ENCODE measurements around the gene ASXL3.

ASXL3 gene

DNA sequence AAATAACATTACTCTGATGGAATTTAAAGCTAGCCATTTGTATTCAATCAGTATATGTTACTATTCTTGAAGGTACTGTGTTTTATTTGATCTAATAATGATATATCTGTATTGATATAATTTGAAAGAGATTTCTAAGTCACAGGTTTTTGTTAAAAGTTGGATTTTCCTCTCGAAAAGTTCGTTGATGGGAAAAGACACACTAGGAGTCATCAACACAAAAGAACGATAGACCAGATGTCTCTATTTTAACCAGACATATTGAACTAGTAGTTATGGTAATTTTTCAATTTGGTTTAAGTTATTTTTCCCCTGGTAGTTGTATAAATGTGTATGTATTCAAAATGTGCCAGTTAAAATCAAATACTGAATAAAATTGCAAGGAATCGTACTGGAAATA, 2.5 kb downstream of the ASXL3 start:
- Histone ChIP-seq H3K4me3 (ENCODE audit: insufficient read depth, low read length, poor library complexity, severe bottlenecking) (no peak overlapping the region), H3K9me3 (ENCODE audit: insufficient read depth, low read length) (no peaks in the 10 kb centered on the region), H3K79me2 (ENCODE audit: insufficient read depth, low read length) (no peaks in the 10 kb centered on the region), H4K20me1 (ENCODE audit: low read depth, low read length) (no peaks in the 10 kb centered on the region), H3K9ac (ENCODE audit: low read length) (no peak overlapping the region), H3K27ac (ENCODE audit: low read depth, low read length) (no peak overlapping the region), H3K36me3 (ENCODE audit: low read length) (no peaks in the 10 kb centered on the region), H3K27me3 (ENCODE audit: low read length) (no peaks in the 10 kb centered on the region), H2AFZ (ENCODE audit: low read depth, low read length, severe bottlenecking) (no peak overlapping the region), H3K4me2 (ENCODE audit: low read depth, low read length, poor library complexity, severe bottlenecking) (no peak overlapping the region), H3F3A (ENCODE audit: insufficient read depth) (no peaks in the 10 kb centered on the region), H3K9me2 (replicated peaks; ENCODE audit: insufficient read depth, low read length) (no peaks in the 10 kb centered on the region)
- TF ChIP-seq EZH2phosphoT487 (conservative IDR thresholded peaks at IDR 0.05; ENCODE audit: low read length), result no peak
- TF ChIP-seq, protein P1, sequence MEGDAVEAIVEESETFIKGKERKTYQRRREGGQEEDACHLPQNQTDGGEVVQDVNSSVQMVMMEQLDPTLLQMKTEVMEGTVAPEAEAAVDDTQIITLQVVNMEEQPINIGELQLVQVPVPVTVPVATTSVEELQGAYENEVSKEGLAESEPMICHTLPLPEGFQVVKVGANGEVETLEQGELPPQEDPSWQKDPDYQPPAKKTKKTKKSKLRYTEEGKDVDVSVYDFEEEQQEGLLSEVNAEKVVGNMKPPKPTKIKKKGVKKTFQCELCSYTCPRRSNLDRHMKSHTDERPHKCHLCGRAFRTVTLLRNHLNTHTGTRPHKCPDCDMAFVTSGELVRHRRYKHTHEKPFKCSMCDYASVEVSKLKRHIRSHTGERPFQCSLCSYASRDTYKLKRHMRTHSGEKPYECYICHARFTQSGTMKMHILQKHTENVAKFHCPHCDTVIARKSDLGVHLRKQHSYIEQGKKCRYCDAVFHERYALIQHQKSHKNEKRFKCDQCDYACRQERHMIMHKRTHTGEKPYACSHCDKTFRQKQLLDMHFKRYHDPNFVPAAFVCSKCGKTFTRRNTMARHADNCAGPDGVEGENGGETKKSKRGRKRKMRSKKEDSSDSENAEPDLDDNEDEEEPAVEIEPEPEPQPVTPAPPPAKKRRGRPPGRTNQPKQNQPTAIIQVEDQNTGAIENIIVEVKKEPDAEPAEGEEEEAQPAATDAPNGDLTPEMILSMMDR (IDR thresholded peaks at IDR 0.05; ENCODE audit: insufficient read depth, low read length, poor library complexity, severe bottlenecking), result no peak

DNA sequence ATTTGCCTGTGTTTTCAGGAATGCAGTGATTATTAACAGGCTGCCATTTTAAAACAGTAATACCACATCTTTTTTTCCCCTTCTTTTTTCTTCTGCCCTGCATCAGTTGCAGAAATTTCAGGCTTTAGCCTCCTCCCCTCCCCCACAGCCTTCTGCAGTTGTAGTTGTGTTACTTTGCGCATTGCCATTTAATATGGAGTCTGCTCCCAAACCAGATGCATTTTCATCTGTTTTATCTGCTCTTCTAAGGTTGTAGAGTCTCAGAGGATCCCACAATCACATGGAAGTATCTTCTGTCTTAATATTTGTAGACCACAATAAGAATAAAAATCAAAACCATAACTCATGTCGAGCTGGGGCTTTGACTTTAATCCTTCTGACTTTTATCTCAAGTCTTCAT, 3.8 kb downstream of the ASXL3 start:
- no peaks in the 10 kb centered on the region for H3K9me2 ChIP-seq (replicated peaks; ENCODE audit: insufficient read depth, low read length)
- TF ChIP-seq, protein P1 (IDR thresholded peaks at IDR 0.05; ENCODE audit: insufficient read depth, low read length, poor library complexity, severe bottlenecking), result no peak
- TF ChIP-seq EZH2phosphoT487 (conservative IDR thresholded peaks at IDR 0.05; ENCODE audit: low read length), result no peak
- H4K20me1 ChIP-seq (ENCODE audit: low read depth, low read length), result no peaks in the 10 kb centered on the region
- H2AFZ ChIP-seq (ENCODE audit: low read depth, low read length, severe bottlenecking), result no peak overlapping the region
- no peaks in the 10 kb centered on the region for H3K27me3 ChIP-seq (ENCODE audit: low read length)
- no peaks in the 10 kb centered on the region for H3K79me2 ChIP-seq (ENCODE audit: insufficient read depth, low read length)
- H3K4me3 ChIP-seq (ENCODE audit: insufficient read depth, low read length, poor library complexity, severe bottlenecking), result no peak overlapping the region
- H3K9ac ChIP-seq (ENCODE audit: low read length), result no peak overlapping the region
- no peak overlapping the region for H3K27ac ChIP-seq (ENCODE audit: low read depth, low read length)
- H3F3A ChIP-seq (ENCODE audit: insufficient read depth), result no peaks in the 10 kb centered on the region
- no peaks in the 10 kb centered on the region for H3K36me3 ChIP-seq (ENCODE audit: low read length)
- no peaks in the 10 kb centered on the region for H3K9me3 ChIP-seq (ENCODE audit: insufficient read depth, low read length)
- H3K4me2 ChIP-seq (ENCODE audit: low read depth, low read length, poor library complexity, severe bottlenecking), result no peak overlapping the region

DNA sequence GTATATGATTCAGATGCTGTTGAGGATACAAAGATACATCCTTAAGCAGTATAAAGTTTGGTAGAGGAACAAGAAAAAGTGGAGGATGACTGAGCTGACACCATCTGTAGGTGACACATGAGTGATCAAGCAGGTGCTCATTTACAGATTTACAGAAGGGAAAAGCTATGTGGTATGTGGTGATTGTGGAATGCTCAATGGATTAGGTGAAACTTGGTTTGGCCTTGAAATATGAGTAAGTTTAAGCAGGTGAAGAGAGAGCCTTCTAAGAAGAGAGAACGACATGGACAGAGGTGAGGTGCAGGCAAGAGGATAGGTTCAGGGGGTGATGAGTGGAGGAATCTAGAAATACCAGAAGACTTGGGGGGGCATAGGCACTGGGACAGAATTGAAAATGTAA, 5.9 kb downstream of the ASXL3 start:
- no peaks in the 10 kb centered on the region for H3F3A ChIP-seq (ENCODE audit: insufficient read depth)
- H3K27ac ChIP-seq (ENCODE audit: low read depth, low read length), result no peak overlapping the region
- H3K9ac ChIP-seq (ENCODE audit: low read length), result no peak overlapping the region
- H3K9me2 ChIP-seq (replicated peaks; ENCODE audit: insufficient read depth, low read length), result no peaks in the 10 kb centered on the region
- H4K20me1 ChIP-seq (ENCODE audit: low read depth, low read length), result no peaks in the 10 kb centered on the region
- H3K27me3 ChIP-seq (ENCODE audit: low read length), result no peaks in the 10 kb centered on the region
- H3K9me3 ChIP-seq (ENCODE audit: insufficient read depth, low read length), result no peaks in the 10 kb centered on the region
- TF ChIP-seq EZH2phosphoT487 (conservative IDR thresholded peaks at IDR 0.05; ENCODE audit: low read length), result no peak
- TF ChIP-seq, protein P1 (IDR thresholded peaks at IDR 0.05; ENCODE audit: insufficient read depth, low read length, poor library complexity, severe bottlenecking), result no peak
- H2AFZ ChIP-seq (ENCODE audit: low read depth, low read length, severe bottlenecking), result no peak overlapping the region
- H3K36me3 ChIP-seq (ENCODE audit: low read length), result no peaks in the 10 kb centered on the region
- no peak overlapping the region for H3K4me3 ChIP-seq (ENCODE audit: insufficient read depth, low read length, poor library complexity, severe bottlenecking)
- H3K4me2 ChIP-seq (ENCODE audit: low read depth, low read length, poor library complexity, severe bottlenecking), result no peak overlapping the region
- no peaks in the 10 kb centered on the region for H3K79me2 ChIP-seq (ENCODE audit: insufficient read depth, low read length)
